ENCODE measurements around the gene APEH. TPM values are rescaled to one million over a fixed set of nuclear protein-coding genes. Genes with fewer than 3 reads are reported as not detected.
"Not testable (repeated sequence)": the region's sequence is repeated elsewhere in the genome, so short reads cannot be mapped to it uniquely, and the experiment has no call there.

The APEH gene
- total RNA-seq, 3 donors from 2014 or later = 129 to 183 (median 171) TPM

DNA sequence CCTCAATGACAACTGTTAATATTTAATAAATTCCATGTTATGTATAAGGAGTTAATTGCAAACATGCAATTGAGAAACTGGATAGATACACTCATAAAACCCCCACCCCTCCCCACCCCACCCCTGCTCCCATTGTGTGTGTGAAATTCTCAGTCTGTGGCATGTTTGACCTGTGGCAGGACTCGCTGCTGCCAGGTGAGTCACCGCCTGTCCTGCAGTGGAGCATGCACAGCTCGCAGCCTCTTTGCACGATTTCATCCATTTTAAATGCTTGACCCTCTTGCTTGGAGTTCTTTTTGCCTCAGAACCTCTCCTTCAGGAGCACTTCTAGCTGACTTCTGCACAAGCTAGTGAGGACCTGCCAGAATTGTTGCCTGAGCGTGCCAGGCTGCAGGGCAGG, 5.3 kb upstream of the APEH start:
- Mint-ChIP-seq H3K4me1 (ENCODE audit: low read depth) (peaks cover 12% of the 10 kb centered on the region), H3K36me3 (ENCODE audit: insufficient read depth) (no peaks in the 10 kb centered on the region), H3K9me3 (no peaks in the 10 kb centered on the region)

DNA sequence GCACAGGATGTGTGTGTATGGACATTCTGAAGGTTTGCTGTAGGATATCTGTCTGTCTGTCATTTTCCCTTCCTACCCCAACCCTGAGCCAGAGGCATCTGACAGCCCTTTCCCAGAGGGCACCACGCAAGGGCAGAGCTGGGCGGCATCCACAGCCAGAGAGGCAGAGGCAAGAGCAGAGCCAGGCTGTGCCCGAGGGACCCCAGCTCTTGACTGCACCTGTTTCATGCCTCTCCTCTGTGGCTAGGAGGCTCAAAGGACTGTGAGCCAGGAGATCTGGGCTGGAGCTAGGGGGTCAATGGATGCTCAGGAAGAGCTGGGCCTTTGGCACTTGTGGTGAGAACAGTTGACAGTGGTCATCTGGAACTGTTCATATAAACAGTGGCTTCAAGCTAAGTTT, 4.8 kb upstream of the APEH start:
- no peaks in the 10 kb centered on the region for H3K27me3 Mint-ChIP-seq (ENCODE audit: low read depth)
- no peaks in the 10 kb centered on the region for H3K9me3 Mint-ChIP-seq
- ATAC-seq = no peak
- H3K36me3 Mint-ChIP-seq (ENCODE audit: insufficient read depth) = no peaks in the 10 kb centered on the region
- DNase-seq = no peak
- no peak overlapping the region for H3K4me3 Mint-ChIP-seq
- H3K4me1 Mint-ChIP-seq (ENCODE audit: low read depth) = peaks cover 12% of the 10 kb centered on the region

More for the DNA sequence above, 5.3 kb upstream of the APEH start:
- no peaks in the 10 kb centered on the region for H3K27me3 Mint-ChIP-seq (ENCODE audit: low read depth)
- DNase-seq (no peak), ATAC-seq (no peak)
- no peak overlapping the region for H3K4me3 Mint-ChIP-seq

DNA sequence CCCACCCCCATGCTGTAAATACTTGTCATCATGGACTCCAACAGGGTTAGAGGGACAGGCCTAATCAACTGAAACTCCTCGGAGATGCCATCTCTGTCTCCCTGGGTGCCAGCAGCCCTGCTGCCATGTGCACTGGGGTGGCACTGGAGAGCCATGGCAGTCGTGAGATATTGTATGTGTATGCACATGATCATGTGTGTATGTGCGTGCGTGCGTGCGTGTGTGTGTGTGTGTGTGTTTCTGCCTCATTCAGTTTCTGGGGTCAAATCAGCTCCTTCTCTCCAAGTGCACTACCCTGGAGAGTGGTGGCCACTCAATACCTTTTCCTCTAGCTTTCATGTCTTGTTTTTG, 3.2 kb upstream of the APEH start:
- no peaks in the 10 kb centered on the region for H3K27me3 Mint-ChIP-seq (ENCODE audit: low read depth)
- H3K9me3 Mint-ChIP-seq = no peaks in the 10 kb centered on the region
- ATAC-seq = no peak
- peaks cover 26% of the 10 kb centered on the region for H3K4me1 Mint-ChIP-seq (ENCODE audit: low read depth)
- H3K36me3 Mint-ChIP-seq (ENCODE audit: insufficient read depth) = peaks cover 5% of the 10 kb centered on the region
- no peak overlapping the region for H3K4me3 Mint-ChIP-seq
- DNase-seq = no peak

DNA sequence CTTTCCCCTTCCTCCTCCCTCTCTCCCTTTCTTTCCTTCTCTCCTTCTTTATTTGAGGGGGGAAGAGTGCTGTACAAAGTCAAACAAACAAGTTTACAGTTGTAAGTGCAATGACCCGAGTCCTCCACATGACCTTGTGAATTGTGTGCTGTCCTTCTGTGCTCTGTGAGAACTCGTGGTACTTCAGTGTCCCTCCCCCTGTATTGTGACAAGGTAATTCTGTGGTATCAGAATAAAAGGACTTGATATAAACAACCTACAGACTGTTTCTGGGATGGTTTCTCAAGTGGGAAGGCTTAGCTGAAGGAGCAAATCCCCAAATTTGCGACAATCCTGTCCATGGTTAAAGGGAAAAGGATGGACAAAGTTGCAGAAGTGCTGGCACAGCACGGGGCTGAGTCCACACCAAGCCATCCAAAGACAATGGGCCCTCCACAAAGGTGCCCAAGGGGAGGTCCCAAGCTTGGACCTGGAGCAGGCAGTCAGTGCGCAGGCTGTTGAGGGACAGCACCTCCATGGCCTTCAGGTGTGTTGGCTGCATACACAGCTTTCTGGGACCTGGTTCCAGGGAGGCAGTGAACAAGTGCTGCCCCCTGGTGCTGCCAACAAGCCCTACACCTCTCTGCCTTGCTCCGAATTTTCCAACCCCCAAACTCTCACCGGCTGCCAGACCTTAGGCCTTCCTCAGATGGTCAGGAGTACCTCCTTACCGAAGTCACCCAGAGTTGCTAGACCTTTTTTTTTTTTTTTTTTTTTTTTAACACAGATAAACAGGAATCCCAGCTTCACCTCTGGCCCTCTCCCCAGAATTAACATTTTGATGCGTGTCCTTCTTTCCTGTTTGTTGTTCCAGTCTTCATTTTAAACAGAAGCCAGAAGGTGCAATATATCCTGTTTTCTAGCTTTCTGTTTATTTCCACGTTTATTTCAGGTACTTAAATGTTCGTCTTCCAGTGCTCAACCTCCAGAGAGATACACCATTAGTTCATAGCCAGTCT, 2.6 kb upstream of the APEH start:
- Mint-ChIP-seq H3K27me3 (ENCODE audit: low read depth) (no peaks in the 10 kb centered on the region), H3K9me3 (no peaks in the 10 kb centered on the region), H3K36me3 (ENCODE audit: insufficient read depth) (peaks cover 9% of the 10 kb centered on the region), H3K4me3 (peak overlapping the region; percentile 54), H3K4me1 (ENCODE audit: low read depth) (peaks cover 30% of the 10 kb centered on the region)
- DNase-seq = peak; percentile 67
- no peak for ATAC-seq

DNA sequence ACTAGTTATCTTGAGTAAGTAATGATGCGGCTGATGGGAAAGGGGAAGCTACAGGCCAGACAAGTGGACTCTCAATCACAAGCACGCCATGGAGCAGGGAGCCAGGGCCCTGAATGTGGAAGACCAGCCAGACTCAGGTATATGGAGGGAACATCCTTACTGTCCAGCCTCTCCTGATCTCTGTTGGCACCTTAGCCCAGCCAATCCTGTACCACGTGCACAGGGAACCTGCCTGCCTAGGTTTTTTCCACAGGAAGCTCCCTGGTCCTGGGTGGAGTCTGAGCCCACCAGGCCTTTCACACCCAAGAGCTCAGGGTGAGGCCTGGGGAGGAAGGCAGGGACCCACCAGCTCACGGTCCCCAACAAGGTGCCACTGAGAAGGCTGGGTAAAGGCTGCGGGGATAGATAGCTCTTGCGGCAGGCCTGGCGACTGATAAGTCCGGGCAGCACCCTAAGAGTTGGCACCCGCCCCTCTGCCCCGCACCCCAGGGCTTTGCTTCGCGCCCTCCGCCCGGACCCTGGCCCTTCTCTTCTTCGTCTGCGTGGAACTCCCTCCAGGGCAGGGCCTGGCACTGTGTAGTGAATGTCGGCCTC, 933 bp upstream of the APEH start:
- Mint-ChIP-seq H3K27me3 (ENCODE audit: low read depth) (no peaks in the 10 kb centered on the region), H3K4me3 (peak overlapping the region; percentile 88), H3K4me1 (ENCODE audit: low read depth) (peaks cover 33% of the 10 kb centered on the region), H3K9me3 (no peaks in the 10 kb centered on the region), H3K36me3 (ENCODE audit: insufficient read depth) (peaks cover 15% of the 10 kb centered on the region)
- DNase-seq (no peak), ATAC-seq (peak in 1 of 2 donors; percentile 0)

DNA sequence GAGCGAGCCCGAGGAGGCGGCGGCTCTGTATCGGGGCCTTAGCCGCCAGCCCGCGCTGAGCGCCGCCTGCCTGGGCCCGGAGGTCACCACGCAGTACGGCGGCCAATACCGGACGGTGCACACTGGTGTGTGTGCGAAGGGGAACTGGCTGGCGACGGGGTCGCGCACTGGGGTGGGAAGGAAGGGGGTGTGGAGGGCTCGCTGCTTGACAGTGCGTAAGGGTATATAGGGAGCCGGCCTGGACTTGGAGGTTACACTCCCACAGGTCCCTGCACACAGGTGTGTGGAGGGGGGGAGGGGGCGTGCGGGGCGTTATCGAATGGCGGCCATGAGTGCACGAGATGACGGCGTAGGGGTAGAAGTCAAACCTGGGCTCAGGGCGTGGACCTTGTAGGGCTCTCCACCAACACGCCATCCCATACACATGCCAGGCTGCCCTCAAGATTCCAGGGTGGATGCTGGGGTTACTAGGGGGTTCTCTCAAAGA, 389 bp downstream of the APEH start:
- H3K27me3 Mint-ChIP-seq (ENCODE audit: low read depth) = no peaks in the 10 kb centered on the region
- H3K36me3 Mint-ChIP-seq (ENCODE audit: insufficient read depth) = peaks cover 17% of the 10 kb centered on the region
- H3K9me3 Mint-ChIP-seq = no peaks in the 10 kb centered on the region
- peak overlapping the region; percentile 88 for H3K4me3 Mint-ChIP-seq
- ATAC-seq = peak; percentile 2 to 6
- peak; percentile 35 for DNase-seq
- H3K4me1 Mint-ChIP-seq (ENCODE audit: low read depth) = peaks cover 33% of the 10 kb centered on the region

DNA sequence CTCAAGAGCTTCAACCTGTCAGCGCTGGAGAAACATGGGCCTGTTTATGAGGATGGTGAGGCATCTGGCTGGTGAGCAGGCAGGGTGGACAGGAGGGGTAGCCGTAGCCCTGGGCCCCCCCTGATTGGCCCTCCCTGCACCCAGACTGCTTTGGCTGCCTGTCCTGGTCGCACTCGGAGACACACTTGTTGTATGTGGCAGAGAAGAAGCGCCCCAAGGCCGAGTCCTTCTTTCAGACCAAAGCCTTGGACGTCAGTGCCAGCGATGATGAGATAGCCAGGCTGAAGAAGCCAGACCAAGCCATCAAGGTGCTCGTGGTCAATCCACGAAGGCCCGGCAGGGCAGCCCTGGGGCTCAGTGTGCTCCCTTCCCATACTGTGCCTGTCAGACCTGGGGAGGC, 1.8 kb downstream of the APEH start:
- Mint-ChIP-seq H3K36me3 (ENCODE audit: insufficient read depth) (peaks cover 22% of the 10 kb centered on the region), H3K27me3 (ENCODE audit: low read depth) (no peaks in the 10 kb centered on the region), H3K4me3 (peak overlapping the region; percentile 88), H3K4me1 (ENCODE audit: low read depth) (peaks cover 33% of the 10 kb centered on the region), H3K9me3 (no peaks in the 10 kb centered on the region)
- ATAC-seq (no peak), DNase-seq (no peak)

DNA sequence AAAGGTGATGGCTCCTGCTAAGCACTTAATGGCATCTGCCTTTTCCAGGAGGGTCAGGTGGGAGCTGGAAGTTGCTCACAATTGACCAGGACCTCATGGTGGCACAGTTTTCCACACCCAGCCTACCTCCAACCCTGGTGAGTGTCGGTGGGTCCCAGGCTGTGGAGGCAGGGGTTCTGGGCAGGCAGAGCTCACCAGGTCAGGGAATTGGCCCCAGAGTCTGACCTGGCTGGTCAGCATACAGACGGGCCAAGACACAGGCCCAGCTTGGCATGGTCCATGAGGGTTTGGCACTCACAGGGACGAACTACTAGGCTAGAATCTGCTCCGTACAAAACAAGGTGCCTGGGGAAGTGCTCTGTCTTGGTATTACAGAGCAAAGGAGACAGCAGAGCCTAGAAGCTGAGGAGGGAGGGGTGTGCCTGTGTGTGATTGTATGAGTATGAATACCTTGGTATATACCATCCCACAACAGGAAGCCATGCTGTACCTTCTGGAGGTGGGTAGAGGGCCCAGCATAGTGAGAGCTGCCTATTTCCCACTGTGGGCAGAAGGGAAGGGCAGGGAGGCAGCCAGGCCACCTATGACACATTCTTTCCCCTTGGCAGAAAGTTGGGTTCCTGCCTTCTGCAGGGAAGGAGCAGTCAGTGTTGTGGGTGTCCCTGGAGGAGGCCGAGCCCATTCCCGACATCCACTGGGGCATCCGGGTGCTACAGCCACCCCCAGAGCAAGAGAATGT, 6.5 kb downstream of the APEH start:
- DNase-seq = no peak
- peaks cover 36% of the 10 kb centered on the region for H3K36me3 Mint-ChIP-seq (ENCODE audit: insufficient read depth)
- H3K4me1 Mint-ChIP-seq (ENCODE audit: low read depth) = peaks cover 10% of the 10 kb centered on the region
- no peaks in the 10 kb centered on the region for H3K9me3 Mint-ChIP-seq
- H3K4me3 Mint-ChIP-seq = no peak overlapping the region
- ATAC-seq = no peak
- H3K27me3 Mint-ChIP-seq (ENCODE audit: low read depth) = peaks cover 4% of the 10 kb centered on the region

DNA sequence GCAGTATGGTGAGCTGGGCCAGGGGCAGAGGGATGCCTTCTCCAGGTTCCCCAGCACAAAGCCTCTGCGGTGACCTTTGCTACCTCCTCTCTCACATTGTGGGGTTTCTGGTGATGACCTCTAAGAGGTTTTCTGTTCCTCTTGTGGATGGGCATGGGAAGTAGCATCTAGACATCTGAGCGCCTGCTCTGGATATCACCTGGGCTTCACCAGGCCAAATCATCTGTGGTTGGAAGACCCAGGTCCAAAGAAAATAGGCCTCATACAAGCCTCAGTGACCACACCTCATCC, 7.0 kb downstream of the APEH start:
- Mint-ChIP-seq H3K4me3 (no peak overlapping the region), H3K4me1 (ENCODE audit: low read depth) (peaks cover 6% of the 10 kb centered on the region), H3K27me3 (ENCODE audit: low read depth) (peaks cover 4% of the 10 kb centered on the region), H3K36me3 (ENCODE audit: insufficient read depth) (peaks cover 31% of the 10 kb centered on the region), H3K9me3 (no peaks in the 10 kb centered on the region)
- no peak for ATAC-seq
- no peak for DNase-seq

DNA sequence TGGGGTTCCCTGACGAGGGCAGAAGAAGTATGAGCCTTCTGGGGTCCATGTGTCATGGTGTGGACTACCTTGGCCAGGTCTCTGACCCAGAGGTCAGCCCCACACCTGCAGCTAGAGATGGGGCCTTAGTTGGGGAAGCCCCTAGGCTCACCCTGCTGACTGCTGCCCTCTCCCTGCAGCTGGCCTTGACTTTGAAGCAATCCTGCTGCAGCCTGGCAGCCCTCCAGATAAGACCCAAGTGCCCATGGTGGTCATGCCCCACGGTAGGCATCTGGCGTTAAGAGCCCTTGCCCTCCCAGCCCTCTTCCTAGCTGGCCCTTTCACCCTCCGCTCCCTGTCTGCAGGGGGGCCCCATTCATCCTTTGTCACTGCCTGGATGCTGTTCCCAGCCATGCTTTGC, 7.4 kb downstream of the APEH start:
- peaks cover 29% of the 10 kb centered on the region for H3K36me3 Mint-ChIP-seq (ENCODE audit: insufficient read depth)

DNA sequence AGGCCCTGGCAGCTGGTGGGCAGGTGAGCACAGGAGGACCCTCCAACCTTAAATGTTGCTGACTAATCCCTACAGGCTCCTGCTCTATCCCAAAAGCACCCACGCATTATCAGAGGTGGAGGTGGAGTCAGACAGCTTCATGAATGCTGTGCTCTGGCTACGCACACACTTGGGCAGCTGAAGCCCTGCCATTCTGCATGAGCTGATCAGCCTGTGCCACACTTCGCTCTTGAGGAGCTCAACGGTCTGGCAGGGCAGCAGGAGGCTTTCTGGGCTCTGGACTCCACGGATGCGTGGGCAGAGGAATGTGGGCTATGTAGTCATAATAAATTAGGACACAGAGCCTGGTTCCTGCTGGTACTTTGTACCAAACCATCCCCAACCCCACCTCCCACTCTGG, 9.0 kb downstream of the APEH start:
- peaks cover 6% of the 10 kb centered on the region for H3K4me1 Mint-ChIP-seq (ENCODE audit: low read depth)
- DNase-seq (no peak), ATAC-seq (no peak)
- H3K27me3 Mint-ChIP-seq (ENCODE audit: low read depth) = peaks cover 7% of the 10 kb centered on the region
- H3K4me3 Mint-ChIP-seq = no peak overlapping the region
- H3K36me3 Mint-ChIP-seq (ENCODE audit: insufficient read depth) = peaks cover 23% of the 10 kb centered on the region
- no peaks in the 10 kb centered on the region for H3K9me3 Mint-ChIP-seq

More for the DNA sequence above, 7.4 kb downstream of the APEH start:
- Mint-ChIP-seq H3K4me1 (ENCODE audit: low read depth) (peaks cover 4% of the 10 kb centered on the region), H3K27me3 (ENCODE audit: low read depth) (peaks cover 4% of the 10 kb centered on the region), H3K9me3 (no peaks in the 10 kb centered on the region), H3K4me3 (no peak overlapping the region)
- DNase-seq = no peak
- no peak for ATAC-seq

DNA sequence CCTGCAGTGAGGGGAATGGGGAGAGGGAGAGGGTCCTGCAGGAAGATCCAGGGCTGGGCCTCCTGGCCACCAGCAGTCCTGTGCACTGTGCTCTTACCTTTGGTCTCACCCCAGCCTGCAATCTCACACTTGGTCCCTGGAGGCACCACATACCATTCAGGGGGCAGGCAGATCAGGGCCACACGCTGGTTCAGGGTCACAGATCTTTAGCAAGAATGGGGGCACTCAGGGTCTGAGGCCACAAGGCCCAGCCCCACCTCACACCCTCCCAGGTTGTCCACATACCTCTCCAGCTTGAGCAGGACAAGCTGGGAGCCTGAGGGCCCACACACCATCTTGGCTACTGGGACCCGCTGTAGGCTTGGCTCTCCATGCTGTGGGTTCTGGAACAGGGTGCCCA, 10.3 kb downstream of the APEH start:
- not testable (repeated sequence) for H3K27me3 Mint-ChIP-seq (ENCODE audit: low read depth); DNase-seq; H3K4me3 Mint-ChIP-seq; ATAC-seq; H3K9me3 Mint-ChIP-seq
- Mint-ChIP-seq H3K4me1 (ENCODE audit: low read depth) (peaks cover 16% of the 10 kb centered on the region), H3K36me3 (ENCODE audit: insufficient read depth) (peaks cover 21% of the 10 kb centered on the region)

DNA sequence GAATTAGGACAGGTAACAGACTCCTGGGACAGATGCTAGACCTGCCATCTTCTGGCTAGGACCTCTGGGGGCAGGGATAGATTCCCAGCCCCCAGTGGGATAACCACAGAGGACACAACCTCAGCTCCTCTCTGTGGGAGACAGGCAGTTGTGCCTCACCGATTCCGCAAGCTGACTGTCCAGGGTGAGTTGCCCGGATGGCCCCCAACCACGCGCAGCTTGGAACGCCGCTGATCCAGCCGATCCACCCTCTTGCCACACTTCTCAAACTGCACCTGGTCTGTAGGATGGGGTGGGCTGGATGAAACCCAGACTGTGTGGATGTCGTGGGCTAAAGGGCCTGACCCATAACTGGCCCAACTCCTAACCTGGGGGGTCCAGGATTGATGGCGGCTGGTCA, 11.0 kb downstream of the APEH start:
- H3K27me3 Mint-ChIP-seq (ENCODE audit: low read depth); H3K4me3 Mint-ChIP-seq; DNase-seq; ATAC-seq; H3K9me3 Mint-ChIP-seq: not testable (repeated sequence)
- Mint-ChIP-seq H3K36me3 (ENCODE audit: insufficient read depth) (peaks cover 17% of the 10 kb centered on the region), H3K4me1 (ENCODE audit: low read depth) (peaks cover 20% of the 10 kb centered on the region)

DNA sequence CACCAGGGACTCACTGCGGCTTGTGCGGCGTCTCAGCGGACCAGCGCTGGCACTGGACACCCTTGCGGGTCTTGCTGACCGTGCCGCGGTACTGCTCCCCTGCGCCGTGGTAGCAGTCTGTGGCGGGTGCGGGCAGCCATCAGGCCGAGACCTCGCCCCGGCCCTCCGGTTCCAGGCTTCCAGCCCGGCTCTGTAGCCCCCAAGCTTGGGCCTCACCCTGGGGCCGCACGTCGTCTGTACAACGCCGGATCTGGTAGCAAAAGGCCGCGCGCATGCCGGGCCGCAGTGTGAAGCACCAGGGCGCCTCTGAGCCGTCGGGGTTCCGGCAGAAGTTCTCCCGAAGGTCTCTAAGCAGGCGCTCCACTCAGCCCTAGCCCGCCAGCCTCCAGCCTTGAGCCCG, 11.7 kb downstream of the APEH start:
- DNase-seq; H3K9me3 Mint-ChIP-seq; H3K4me3 Mint-ChIP-seq; H3K27me3 Mint-ChIP-seq (ENCODE audit: low read depth): not testable (repeated sequence)
- ATAC-seq = peak in 1 of 2 donors; percentile 1
- peaks cover 27% of the 10 kb centered on the region for H3K4me1 Mint-ChIP-seq (ENCODE audit: low read depth)
- H3K36me3 Mint-ChIP-seq (ENCODE audit: insufficient read depth) = peaks cover 16% of the 10 kb centered on the region
